Endothelial cell (in vitro differentiated cells): Measurements from ENCODE around the gene ADAMTSL1. TPM values are rescaled to one million over a fixed set of nuclear protein-coding genes. Genes with fewer than 3 reads are reported as not detected.

Source experiments
- DNase-seq: peaks from one replicate; pipeline ENCODE4 v3.0.0; 2021; ENCODE audit warnings: low spot score
- H3K27ac Mint-ChIP-seq: one replicate; pipeline ENCODE4 v1.8.0; 2021; ENCODE audit warnings: mixed read lengths, inconsistent platforms; ENCODE audit not compliant: unreplicated experiment
- H3K27me3 Mint-ChIP-seq: one replicate; pipeline ENCODE4 v1.8.0; 2021; ENCODE audit warnings: mild to moderate bottlenecking, moderate library complexity, mixed read lengths, inconsistent platforms; ENCODE audit not compliant: unreplicated experiment
- H3K36me3 Mint-ChIP-seq: one replicate; pipeline ENCODE4 v1.8.0; 2021; ENCODE audit warnings: mild to moderate bottlenecking, low read depth, mixed read lengths, inconsistent platforms; ENCODE audit not compliant: unreplicated experiment
- H3K4me1 Mint-ChIP-seq: one replicate; pipeline ENCODE4 v1.8.0; 2021; ENCODE audit warnings: mild to moderate bottlenecking, mixed read lengths, inconsistent platforms; ENCODE audit not compliant: unreplicated experiment
- H3K4me3 Mint-ChIP-seq: one replicate; pipeline ENCODE4 v1.8.0; 2021; ENCODE audit warnings: mild to moderate bottlenecking, mixed read lengths, inconsistent platforms; ENCODE audit not compliant: unreplicated experiment
- H3K9me3 Mint-ChIP-seq: one replicate; pipeline ENCODE4 v1.8.0; 2021; ENCODE audit warnings: mixed read lengths, inconsistent platforms; ENCODE audit not compliant: unreplicated experiment
- total RNA-seq: library from RNA; stranded (reverse); fragmentation: NEBNext Ultra II Directional; extraction: Animal tissue kit (Norgen Biotek cat#: 25700); gene quantifications from one replicate; pipeline ENCODE4 v1.2.1, GENCODE V29; 2021; ENCODE audit not compliant: unreplicated experiment
- TF ChIP-seq, protein P1 (sequence below): fragments of 200-600 bp; sonication (generic); IDR thresholded peaks from one replicate; pipeline ENCODE4 v1.5.0; 2021; ENCODE audit warnings: antibody characterized with exemption; ENCODE audit not compliant: unreplicated experiment

Gene ADAMTSL1
- total RNA-seq, 1 donor from 2014 or later: 18.2 TPM

DNA sequence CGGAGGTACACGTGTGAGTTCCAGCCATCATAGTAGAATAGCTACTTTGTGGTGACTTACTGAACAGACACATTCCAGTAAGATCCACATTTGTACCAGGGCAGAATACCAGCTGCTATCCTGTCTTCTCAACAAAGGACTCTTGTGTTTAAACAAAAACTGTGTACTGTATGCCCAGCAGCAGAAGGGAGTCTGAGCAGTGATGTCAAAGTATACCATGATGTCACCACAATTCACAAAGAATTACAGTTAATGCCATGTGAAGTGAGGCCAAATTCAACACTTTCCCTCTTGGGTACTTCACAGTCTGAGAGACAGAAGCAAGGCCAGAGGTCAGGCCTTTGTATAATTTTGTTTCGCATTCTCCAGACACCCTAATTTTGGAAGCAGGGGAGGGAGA, 137.0 kb downstream of the ADAMTSL1 start:
- no peaks in the 10 kb centered on the region for H3K36me3 Mint-ChIP-seq
- TF ChIP-seq, protein P1, sequence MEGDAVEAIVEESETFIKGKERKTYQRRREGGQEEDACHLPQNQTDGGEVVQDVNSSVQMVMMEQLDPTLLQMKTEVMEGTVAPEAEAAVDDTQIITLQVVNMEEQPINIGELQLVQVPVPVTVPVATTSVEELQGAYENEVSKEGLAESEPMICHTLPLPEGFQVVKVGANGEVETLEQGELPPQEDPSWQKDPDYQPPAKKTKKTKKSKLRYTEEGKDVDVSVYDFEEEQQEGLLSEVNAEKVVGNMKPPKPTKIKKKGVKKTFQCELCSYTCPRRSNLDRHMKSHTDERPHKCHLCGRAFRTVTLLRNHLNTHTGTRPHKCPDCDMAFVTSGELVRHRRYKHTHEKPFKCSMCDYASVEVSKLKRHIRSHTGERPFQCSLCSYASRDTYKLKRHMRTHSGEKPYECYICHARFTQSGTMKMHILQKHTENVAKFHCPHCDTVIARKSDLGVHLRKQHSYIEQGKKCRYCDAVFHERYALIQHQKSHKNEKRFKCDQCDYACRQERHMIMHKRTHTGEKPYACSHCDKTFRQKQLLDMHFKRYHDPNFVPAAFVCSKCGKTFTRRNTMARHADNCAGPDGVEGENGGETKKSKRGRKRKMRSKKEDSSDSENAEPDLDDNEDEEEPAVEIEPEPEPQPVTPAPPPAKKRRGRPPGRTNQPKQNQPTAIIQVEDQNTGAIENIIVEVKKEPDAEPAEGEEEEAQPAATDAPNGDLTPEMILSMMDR: no peak
- no peaks in the 10 kb centered on the region for H3K9me3 Mint-ChIP-seq
- H3K27me3 Mint-ChIP-seq: peaks cover 4% of the 10 kb centered on the region
- H3K4me3 Mint-ChIP-seq: no peak overlapping the region
- no peak overlapping the region for H3K27ac Mint-ChIP-seq
- H3K4me1 Mint-ChIP-seq: peaks cover 15% of the 10 kb centered on the region
- DNase-seq: no peak

DNA sequence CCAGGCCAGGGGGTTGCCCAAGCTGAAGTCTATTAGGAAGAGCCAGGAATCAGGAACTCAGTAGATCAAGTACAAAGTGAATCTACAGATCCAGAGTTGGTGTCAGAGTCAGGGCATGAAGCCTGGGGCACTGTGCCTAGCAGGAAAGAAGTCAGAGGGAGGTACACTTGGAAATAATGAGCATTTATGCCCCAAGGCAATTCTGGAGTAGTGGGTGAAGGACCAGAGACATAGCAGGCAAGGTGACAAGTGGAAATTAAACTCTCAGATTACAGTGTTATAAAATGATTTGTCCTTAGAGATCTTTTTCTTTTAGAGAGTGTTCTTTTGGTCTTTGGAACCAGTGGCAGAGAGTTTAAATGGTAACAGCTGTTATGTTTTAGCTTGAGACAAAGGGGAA, 138.0 kb downstream of the ADAMTSL1 start:
- no peaks in the 10 kb centered on the region for H3K36me3 Mint-ChIP-seq
- H3K27me3 Mint-ChIP-seq: peaks cover 4% of the 10 kb centered on the region
- no peak for DNase-seq
- TF ChIP-seq, protein P1: no peak
- no peak overlapping the region for H3K4me3 Mint-ChIP-seq
- no peak overlapping the region for H3K27ac Mint-ChIP-seq
- H3K4me1 Mint-ChIP-seq: peaks cover 5% of the 10 kb centered on the region
- no peaks in the 10 kb centered on the region for H3K9me3 Mint-ChIP-seq

DNA sequence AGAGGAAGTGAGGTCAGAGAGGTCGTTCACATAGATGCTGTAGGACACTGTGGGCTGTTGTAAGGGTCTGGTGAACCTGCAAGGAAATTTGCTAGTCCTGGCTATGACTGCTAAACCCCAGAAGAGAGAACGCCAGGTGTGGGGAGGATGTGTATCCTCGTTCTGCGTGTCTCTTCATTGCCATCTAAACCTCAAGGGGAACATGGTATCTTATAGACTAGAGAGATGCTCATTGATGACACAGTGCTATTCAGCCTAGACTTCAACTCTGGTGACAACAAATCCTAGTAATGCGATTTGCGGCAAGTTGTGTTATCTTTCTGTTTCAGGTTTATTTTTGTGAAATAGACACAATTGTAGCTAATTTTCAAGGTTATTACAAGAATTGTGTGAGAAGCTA, 140.2 kb downstream of the ADAMTSL1 start:
- peaks cover 3% of the 10 kb centered on the region for H3K4me1 Mint-ChIP-seq
- TF ChIP-seq, protein P1: no peak
- DNase-seq: no peak
- H3K27ac Mint-ChIP-seq: no peak overlapping the region
- H3K9me3 Mint-ChIP-seq: no peaks in the 10 kb centered on the region
- peaks cover 3% of the 10 kb centered on the region for H3K27me3 Mint-ChIP-seq
- H3K36me3 Mint-ChIP-seq: no peaks in the 10 kb centered on the region
- H3K4me3 Mint-ChIP-seq: no peak overlapping the region

- DNase-seq: no peak
- H3K4me3 Mint-ChIP-seq: no peak overlapping the region
Measured at GRCh38 chr9:18614651-18615050, 140.7 kb downstream of the ADAMTSL1 start.

GRCh38 chr9:18616976-18617375, 143.0 kb downstream of the ADAMTSL1 start:
- Mint-ChIP-seq H3K27me3 (peaks cover 3% of the 10 kb centered on the region), H3K9me3 (no peaks in the 10 kb centered on the region), H3K36me3 (no peaks in the 10 kb centered on the region), H3K4me1 (peaks cover 3% of the 10 kb centered on the region), H3K4me3 (no peak overlapping the region), H3K27ac (no peak overlapping the region)
- no peak for DNase-seq
- TF ChIP-seq, protein P1: no peak

More at GRCh38 chr9:18614651-18615050, 140.7 kb downstream of the ADAMTSL1 start:
- TF ChIP-seq, protein P1: no peak
- Mint-ChIP-seq H3K36me3 (no peaks in the 10 kb centered on the region), H3K4me1 (peaks cover 3% of the 10 kb centered on the region), H3K9me3 (no peaks in the 10 kb centered on the region), H3K27me3 (peaks cover 3% of the 10 kb centered on the region), H3K27ac (no peak overlapping the region)
